ENCODE measurements around the gene IFI16. TPM values are rescaled to one million over a fixed set of nuclear protein-coding genes. Genes with fewer than 3 reads are reported as not detected.

IFI16 gene
- total RNA-seq, 4 donors from 2014 or later, result 71.4 to 134 (median 116) TPM

GRCh38 chr1:159066108-159066507 lies 56.4 kb downstream of the IFI16 start:
- TF ChIP-seq, protein P1, sequence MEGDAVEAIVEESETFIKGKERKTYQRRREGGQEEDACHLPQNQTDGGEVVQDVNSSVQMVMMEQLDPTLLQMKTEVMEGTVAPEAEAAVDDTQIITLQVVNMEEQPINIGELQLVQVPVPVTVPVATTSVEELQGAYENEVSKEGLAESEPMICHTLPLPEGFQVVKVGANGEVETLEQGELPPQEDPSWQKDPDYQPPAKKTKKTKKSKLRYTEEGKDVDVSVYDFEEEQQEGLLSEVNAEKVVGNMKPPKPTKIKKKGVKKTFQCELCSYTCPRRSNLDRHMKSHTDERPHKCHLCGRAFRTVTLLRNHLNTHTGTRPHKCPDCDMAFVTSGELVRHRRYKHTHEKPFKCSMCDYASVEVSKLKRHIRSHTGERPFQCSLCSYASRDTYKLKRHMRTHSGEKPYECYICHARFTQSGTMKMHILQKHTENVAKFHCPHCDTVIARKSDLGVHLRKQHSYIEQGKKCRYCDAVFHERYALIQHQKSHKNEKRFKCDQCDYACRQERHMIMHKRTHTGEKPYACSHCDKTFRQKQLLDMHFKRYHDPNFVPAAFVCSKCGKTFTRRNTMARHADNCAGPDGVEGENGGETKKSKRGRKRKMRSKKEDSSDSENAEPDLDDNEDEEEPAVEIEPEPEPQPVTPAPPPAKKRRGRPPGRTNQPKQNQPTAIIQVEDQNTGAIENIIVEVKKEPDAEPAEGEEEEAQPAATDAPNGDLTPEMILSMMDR (IDR thresholded peaks at IDR 0.05; ENCODE audit: low read depth), result no peak

DNA sequence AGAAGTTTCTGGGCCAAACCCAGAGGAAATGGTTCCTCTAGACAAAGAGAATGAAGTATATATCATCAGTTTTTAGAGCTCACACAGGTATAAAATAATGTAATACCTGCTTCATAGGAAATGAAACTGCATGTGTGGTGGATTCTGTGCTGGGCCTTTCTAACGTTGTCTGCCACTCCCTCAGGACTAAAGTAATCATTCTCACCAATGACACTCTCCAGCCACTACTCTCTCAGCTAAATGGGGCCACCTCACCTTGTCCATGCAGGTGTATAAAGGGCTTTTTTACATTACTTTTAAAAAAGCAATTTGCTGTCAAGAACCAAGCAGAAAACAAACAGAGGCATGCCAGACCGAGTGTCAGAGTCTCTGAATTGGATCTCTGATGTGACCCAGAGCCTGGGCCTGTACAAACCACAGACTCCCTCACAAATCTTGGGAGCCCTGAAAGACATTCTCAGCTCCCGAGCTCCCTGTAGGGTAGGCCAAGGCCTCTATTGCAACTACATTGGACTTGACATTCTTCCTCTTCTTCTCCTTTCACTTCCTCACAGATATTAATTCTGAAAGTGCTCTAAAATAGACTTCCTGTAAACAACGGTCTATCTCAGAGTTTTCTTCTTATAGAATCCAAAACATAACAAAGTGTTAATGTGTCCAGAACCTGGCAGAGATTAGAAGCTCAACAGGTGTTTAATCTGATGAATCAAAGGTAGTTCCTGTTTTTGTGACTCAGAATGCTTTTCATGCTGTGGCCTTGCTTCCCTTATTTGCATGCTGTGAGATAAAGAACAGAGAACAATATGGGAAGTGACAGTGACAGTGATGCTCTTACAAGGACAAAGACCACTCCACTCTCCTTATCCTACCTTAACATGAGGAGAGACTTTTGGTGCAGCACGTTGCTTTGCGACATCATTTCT lies 58.3 kb downstream of the IFI16 start:
- TF ChIP-seq, protein P1 (IDR thresholded peaks at IDR 0.05; ENCODE audit: low read depth), result no peak

DNA sequence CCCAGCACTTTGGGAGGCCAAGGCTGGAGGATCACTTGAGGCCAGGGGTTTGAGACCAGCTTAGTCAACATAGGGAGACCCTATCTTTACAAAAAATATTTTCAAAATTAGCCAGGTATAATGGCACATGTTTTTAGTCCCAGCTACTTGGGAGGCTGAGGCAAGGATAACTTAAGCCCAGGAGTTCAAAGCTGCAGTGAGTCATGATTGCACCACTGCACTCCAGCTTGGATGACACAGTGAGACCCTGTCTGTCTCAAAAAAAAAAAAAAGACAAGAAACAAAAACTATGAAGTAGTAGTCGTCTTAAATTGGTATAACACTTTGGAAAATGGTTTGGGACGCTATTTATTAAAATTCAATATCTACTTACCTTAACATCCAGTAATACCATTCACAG lies 59.2 kb downstream of the IFI16 start:
- TF ChIP-seq, protein P1 (IDR thresholded peaks at IDR 0.05; ENCODE audit: low read depth), result no peak

DNA sequence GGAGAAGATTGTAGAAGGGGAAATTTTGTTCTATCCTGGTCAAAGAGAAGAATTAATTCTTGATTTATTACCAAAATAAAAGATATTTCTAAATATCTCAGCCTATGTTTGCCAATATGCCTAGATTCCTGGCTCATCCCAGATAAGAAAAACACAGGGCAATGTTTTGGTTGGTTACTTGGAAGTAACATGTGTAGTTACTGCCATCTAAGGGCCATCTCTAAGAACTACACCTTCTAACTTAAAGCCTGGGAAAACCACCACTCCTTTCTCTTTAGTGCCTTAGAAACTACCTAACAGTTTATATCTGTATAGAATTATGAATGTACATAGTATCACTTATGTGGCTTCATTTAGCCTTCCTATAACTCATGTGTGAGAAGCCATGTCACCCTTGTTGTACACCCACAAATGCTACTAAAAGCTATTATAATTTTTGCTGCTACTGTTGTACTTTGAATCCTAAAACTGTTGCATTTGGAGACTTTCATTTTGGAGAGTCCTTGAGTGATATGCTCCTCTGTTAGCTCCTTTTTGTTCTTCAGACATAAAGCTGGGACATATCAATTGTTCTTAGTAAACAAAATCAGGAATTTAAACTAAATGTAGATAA lies 62.4 kb downstream of the IFI16 start:
- TF ChIP-seq, protein P1 (IDR thresholded peaks at IDR 0.05; ENCODE audit: low read depth), result no peak

DNA sequence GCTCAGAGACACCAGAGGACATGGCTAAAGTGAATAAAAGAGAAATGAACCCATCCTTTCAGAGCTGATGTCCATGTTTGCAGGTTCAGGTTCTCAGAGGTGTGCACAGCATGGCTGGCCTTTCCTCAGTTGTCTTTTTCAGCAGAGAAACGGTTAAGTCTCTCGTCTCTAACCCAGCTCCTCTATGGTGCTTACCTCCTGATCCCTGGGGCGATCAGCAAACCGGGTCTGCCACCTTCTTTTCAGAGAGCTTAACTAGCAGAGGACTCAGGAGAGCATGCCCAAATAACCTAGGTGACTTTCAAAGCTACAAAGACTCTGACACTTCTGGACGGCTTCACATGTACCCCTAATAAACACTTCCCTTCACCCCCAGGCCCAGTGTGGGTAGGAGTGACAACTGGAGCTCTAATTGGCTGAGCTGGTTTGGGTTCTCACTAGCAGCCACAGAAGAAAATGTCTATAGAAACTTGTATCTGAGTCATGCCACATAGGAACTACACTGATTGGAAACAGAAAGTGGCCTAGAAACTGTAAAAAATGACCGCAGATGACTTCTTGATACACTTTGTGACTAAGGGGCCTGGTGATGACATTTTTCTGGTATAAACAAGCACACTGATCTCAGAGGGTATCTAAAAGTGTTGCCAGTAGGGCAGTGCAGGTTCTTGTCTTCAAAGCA lies 66.9 kb downstream of the IFI16 start, which contains the start of gene AIM2:
AIM2 (minus strand) TSS at position 329 of the 682 bp plus-strand sequence. CDS start 3,267 bp downstream, outside the sequence.
- TF ChIP-seq, protein P1 (IDR thresholded peaks at IDR 0.05; ENCODE audit: low read depth), result no peak

DNA sequence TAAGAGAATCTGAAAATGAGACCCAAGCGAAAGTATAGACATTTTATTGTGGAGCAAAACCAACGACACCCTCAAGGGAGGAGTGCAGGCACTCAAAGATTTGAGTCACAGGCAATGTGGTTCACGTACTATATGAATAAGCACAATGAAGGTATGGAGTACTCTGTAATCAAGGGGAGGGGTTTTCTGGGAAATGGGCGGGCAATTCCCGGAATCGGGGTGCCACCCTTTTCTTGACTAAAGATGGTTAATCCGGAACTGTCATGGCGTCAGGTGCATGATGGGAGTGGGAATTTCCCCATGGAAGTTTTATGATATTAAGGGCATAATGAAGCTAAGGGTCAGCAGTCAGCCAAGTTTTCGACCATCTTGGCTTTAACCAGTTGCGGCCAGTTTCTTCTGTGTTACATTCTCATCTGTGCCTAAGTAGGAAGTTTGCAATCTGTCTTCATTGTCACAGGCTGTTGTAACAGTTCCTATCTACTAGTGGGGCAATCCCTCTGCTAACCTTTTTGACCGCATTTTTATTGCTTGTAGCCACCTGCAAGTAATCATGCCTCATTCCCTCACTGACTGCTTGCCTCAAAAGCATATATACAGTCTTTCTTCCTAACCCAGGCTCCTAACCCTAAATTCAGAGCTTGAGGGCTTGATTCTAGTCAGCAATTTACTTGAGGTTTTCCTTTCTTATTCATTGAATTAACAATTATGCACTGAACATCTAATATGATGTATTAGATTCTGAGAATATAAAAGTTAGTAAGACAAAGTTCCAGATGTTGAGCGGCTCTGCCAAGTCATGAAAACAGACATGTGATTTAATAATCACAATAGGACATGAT lies 67.6 kb downstream of the IFI16 start:
- TF ChIP-seq, protein P1 (IDR thresholded peaks at IDR 0.05; ENCODE audit: low read depth), result no peak

Data from subcutaneous adipose tissue (tissue), 4 donors.